ENCODE measurements around the gene AIFM3. TPM values are rescaled to one million over a fixed set of nuclear protein-coding genes. Genes with fewer than 3 reads are reported as not detected.

Gene AIFM3
- total and polyA plus RNA-seq, 2 of the 13 experiments (the other 11 are each of a cell fraction or from before 2014, with no cell fraction given), result 9.0 to 15.3 TPM

DNA sequence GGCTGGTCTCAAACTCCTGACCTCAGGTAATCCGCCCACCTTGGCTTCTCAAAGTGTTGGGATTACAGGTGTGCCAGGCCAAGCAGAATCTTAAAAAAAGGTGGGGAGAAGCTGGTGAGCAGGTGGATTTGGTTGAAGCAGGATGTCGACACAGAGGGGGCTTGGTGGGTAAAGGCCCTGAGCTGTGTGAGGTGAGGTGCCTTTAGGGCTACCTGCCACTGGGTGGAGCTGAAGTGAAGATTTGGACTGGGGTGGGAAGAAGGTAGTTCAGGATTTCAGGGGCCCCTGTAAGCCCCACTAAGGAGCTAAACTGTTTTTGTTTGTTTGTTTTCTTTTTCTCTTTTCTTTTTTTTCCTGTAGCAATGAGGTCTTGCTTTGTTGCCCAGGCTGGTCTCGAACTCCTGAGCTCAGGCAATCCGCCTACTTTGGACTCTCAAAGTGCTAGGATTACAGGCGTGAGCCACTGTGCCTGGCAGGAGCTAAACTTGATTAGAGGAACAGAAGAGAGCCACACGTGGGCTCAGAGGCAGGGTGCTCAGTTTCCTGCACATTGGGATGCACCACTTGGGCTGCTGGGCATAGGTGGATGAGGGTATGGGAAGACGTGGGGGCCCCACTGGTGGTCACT, 53.9 kb downstream of the AIFM3 start (continued):
- TF ChIP-seq, protein P1, sequence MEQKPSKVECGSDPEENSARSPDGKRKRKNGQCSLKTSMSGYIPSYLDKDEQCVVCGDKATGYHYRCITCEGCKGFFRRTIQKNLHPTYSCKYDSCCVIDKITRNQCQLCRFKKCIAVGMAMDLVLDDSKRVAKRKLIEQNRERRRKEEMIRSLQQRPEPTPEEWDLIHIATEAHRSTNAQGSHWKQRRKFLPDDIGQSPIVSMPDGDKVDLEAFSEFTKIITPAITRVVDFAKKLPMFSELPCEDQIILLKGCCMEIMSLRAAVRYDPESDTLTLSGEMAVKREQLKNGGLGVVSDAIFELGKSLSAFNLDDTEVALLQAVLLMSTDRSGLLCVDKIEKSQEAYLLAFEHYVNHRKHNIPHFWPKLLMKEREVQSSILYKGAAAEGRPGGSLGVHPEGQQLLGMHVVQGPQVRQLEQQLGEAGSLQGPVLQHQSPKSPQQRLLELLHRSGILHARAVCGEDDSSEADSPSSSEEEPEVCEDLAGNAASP (CRISPR knock-in tag; IDR thresholded peaks at IDR 0.05; ENCODE audit: borderline replicate concordance), result no peak
- TF ChIP-seq ZFX (CRISPR knock-in tag; IDR thresholded peaks at IDR 0.05; ENCODE audit: low read depth), result 0 out of 2 replicates have a peak, but pooled peaks have one; percentile 5
- no peak for TF ChIP-seq RNF2 (conservative IDR thresholded peaks at IDR 0.05; ENCODE audit: low read depth)

DNA sequence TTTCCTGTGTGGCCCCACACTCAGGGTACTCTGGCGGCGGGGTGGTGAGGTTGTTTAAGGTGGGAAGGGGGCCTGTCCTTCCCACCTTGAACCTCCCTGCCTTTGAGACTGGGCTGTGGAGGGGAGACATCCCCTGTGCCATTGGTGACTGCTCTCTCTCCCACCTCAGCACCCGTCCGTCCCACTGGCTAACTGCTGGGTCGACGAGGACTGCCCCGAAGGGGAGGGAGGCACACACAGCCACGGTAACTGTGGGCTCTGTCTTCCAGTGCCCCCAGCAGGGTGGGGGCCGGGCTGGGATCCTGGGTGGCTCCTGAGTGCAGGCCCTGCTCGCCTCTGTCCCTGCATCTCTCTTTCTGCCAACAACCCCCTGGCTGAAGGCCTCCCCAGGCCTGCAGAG, 55.5 kb downstream of the AIFM3 start:
- POLR2A ChIA-PET, result no interaction called here
- H3K4me3 ChIP-seq (replicated peaks in 1 of 3; ENCODE audit: insufficient read depth in 1 of 3, low read depth in 2 of 3, low read length in 3 of 3), result no peak overlapping the region
- no peaks in the 10 kb centered on the region for H4K20me1 ChIP-seq (ENCODE audit: insufficient read depth, low read length)
- no peak overlapping the region for H3K4me2 ChIP-seq (ENCODE audit: low read depth, low read length)
- FAIRE-seq, result no peak
- no peaks in the 10 kb centered on the region for H3K36me3 ChIP-seq (replicated peaks in 1 of 2; ENCODE audit: control insufficient read depth in 1 of 2, insufficient read depth in 2 of 2, low read length in 2 of 2)
- no peak overlapping the region for H3K9ac ChIP-seq (ENCODE audit: insufficient read depth, low read depth, low read length)
- peaks cover 4 to 41% of the 10 kb centered on the region in 2 experiments; a peak in 4 of 5 replicates for H3K27me3 ChIP-seq (ENCODE audit: control insufficient read depth in 1 of 2, insufficient read depth in 2 of 2, low read length in 2 of 2)
- no peak overlapping the region for H2AFZ ChIP-seq (ENCODE audit: low read length)
- H3K9me3 ChIP-seq (ENCODE audit: low read length), result no peaks in the 10 kb centered on the region
- in situ Hi-C loops (cut with HindIII; ENCODE audit: extremely low pct_ligation_motif_present, low pct_unique_long_range_greater_than_20kb) (no loop called here), intact Hi-C loops (cut with micrococcal nuclease; ENCODE audit: unreplicated experiment) (no loop called here)
- 91% methylated on average over 2 of the region's 10 CpGs for WGBS (ENCODE audit: low lambda C conversion rate)
- TF ChIP-seq PPARG (CRISPR knock-in tag; conservative IDR thresholded peaks at IDR 0.05) (no peak), KLF15 (CRISPR knock-in tag; IDR thresholded peaks at IDR 0.05; ENCODE audit: borderline replicate concordance) (no peak), ZNF543 (CRISPR knock-in tag; IDR thresholded peaks at IDR 0.05) (no peak), KLF13 (CRISPR knock-in tag; IDR thresholded peaks at IDR 0.05) (no peak), ZNF441 (CRISPR knock-in tag; IDR thresholded peaks at IDR 0.05; ENCODE audit: borderline replicate concordance) (no peak), ZNF10 (CRISPR knock-in tag; IDR thresholded peaks at IDR 0.05; ENCODE audit: borderline replicate concordance, low read depth) (no peak), THYN1 (CRISPR knock-in tag; IDR thresholded peaks at IDR 0.05; ENCODE audit: borderline replicate concordance, low read depth) (no peak)
- TF ChIP-seq, protein P2, sequence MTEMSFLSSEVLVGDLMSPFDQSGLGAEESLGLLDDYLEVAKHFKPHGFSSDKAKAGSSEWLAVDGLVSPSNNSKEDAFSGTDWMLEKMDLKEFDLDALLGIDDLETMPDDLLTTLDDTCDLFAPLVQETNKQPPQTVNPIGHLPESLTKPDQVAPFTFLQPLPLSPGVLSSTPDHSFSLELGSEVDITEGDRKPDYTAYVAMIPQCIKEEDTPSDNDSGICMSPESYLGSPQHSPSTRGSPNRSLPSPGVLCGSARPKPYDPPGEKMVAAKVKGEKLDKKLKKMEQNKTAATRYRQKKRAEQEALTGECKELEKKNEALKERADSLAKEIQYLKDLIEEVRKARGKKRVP (CRISPR knock-in tag; IDR thresholded peaks at IDR 0.05), result no peak
- TF ChIP-seq, protein P3, sequence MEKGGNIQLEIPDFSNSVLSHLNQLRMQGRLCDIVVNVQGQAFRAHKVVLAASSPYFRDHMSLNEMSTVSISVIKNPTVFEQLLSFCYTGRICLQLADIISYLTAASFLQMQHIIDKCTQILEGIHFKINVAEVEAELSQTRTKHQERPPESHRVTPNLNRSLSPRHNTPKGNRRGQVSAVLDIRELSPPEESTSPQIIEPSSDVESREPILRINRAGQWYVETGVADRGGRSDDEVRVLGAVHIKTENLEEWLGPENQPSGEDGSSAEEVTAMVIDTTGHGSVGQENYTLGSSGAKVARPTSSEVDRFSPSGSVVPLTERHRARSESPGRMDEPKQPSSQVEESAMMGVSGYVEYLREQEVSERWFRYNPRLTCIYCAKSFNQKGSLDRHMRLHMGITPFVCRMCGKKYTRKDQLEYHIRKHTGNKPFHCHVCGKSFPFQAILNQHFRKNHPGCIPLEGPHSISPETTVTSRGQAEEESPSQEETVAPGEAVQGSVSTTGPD (CRISPR knock-in tag; IDR thresholded peaks at IDR 0.05), result no peak
- no peak for DNase-seq (ENCODE audit: low spot score)
- no peak overlapping the region for H3K27ac ChIP-seq (ENCODE audit: extremely low read length, insufficient read depth, low read length)
- peak; percentile 13 for ATAC-seq
- CTCF ChIA-PET (ENCODE audit: low intra/inter-chr PET ratio, low total read pairs), result no interaction called here
- no peaks in the 10 kb centered on the region for H3K79me2 ChIP-seq (ENCODE audit: insufficient read depth, low read length)
- H3K4me1 ChIP-seq (ENCODE audit: insufficient read depth, low read length), result peaks cover 14% of the 10 kb centered on the region
- no TSS peak for BruUV-seq (replicated peaks)
